ENCODE measurements around the gene SEPTIN7.

DNA sequence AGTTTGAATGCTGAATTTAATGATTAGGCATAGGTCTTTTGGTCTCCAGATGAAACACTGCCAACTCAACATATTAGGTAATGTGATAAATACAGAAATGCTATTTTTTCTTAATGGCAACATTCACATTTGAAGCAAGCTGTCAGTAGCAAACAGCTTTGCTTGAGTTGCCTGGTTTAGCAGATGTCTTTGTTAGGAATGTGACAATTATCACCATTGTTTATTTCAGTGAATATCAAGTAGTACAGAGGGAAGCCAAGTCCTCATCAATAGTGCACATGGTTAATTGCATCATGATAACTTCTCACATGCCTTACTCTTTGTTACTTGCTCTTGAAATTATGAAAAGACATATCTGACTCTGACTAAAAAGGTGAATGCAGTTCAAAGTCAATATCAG lies 23.7 kb upstream of the SEPTIN7 start:
- no peak for TF ChIP-seq POLR2A (IDR thresholded peaks at IDR 0.05)
- TF ChIP-seq, protein P1, sequence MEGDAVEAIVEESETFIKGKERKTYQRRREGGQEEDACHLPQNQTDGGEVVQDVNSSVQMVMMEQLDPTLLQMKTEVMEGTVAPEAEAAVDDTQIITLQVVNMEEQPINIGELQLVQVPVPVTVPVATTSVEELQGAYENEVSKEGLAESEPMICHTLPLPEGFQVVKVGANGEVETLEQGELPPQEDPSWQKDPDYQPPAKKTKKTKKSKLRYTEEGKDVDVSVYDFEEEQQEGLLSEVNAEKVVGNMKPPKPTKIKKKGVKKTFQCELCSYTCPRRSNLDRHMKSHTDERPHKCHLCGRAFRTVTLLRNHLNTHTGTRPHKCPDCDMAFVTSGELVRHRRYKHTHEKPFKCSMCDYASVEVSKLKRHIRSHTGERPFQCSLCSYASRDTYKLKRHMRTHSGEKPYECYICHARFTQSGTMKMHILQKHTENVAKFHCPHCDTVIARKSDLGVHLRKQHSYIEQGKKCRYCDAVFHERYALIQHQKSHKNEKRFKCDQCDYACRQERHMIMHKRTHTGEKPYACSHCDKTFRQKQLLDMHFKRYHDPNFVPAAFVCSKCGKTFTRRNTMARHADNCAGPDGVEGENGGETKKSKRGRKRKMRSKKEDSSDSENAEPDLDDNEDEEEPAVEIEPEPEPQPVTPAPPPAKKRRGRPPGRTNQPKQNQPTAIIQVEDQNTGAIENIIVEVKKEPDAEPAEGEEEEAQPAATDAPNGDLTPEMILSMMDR (IDR thresholded peaks at IDR 0.05), result no peak
